Measurements from ENCODE around the gene HAUS7.

The HAUS7 gene

DNA sequence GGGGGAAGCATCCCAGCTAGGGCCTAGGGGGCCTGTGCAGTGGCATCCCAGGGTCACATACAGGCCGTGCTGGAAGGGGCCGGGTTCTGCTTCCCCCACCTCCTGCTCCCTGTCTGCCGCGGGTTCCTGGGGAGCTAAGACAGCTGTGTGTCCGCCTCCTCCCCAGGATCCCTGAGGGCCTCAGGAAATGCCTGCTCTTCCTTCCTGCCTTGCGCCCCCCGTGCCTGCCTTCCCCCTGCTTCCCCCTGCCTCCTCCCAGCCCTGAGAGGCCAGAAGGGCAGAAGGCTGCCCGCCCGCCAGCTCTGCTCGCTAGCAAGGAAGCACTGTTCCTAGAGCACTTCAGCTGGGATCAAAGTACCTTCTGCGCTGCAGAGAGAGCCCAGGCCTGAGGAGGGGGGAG, 21.5 kb upstream of the HAUS7 start:
- Histone ChIP-seq H3K36me3 (ENCODE audit: control insufficient read depth in 2 of 2, insufficient read depth in 1 of 2, low read length in 2 of 2) (no peaks in the 10 kb centered on the region), H3K27ac (ENCODE audit: extremely low read depth, low read depth, low read length) (no peak overlapping the region), H3K4me1 (ENCODE audit: control insufficient read depth, insufficient read depth, low read length) (no peaks in the 10 kb centered on the region), H3K9me3 (ENCODE audit: control insufficient read depth, insufficient read depth, low read depth, low read length) (no peaks in the 10 kb centered on the region), H3K4me3 (ENCODE audit: low read depth, low read length) (no peak overlapping the region)
- TF ChIP-seq SALL2 (tag by site-specific recombination; IDR thresholded peaks at IDR 0.05; ENCODE audit: borderline replicate concordance), result no peak
- TF ChIP-seq GLIS2 (tag by site-specific recombination; IDR thresholded peaks at IDR 0.05), result 0 out of 2 replicates have a peak, but pooled peaks have one; percentile 14
- TF ChIP-seq ZNF341 (tag by site-specific recombination; IDR thresholded peaks at IDR 0.05; ENCODE audit: low read depth), result 0 out of 2 replicates have a peak, but pooled peaks have one; percentile 34
- TF ChIP-seq ZIC2 (tag by site-specific recombination; IDR thresholded peaks at IDR 0.05), result peak; percentile 42
- ChIA-PET CTCF (interaction anchor here (0.7 to 5.3 kb wide), 4 partner anchors 15 to 174 kb away, joined by 3 to 30 read pairs (median 4); no protein-coding TSS in a partner anchor), POLR2A (interaction anchor here (0.6 kb wide), 1 partner anchor 21 kb away, joined by 3 read pairs; no protein-coding TSS in a partner anchor)

DNA sequence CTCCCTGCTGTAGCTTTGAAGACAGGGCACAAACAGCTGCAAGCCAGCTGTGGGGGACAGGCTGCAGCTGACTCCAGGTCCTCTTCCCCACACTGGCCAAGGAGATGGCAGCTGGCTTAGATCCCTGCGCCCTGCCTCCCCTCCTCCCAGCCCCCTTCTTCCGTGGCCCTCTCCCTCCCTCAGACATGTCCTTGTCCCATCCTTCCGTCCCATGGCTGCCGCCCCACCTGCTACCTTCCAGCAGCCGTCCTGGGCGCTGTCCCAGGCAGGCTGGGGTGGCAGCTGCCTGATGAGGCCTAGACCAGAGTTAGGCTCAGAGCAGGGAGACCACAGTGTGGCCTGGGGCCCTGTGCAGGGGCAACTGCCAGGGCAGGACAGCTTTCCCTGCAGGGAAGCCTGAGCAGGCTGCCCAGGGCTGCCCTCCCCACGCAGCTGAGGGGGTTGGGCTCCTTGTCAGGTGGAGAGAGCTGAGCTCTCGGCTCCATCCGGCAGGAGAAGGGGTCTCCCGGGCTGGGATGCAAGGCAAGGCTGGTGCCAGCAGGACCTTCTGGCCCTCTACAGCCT, 21.1 kb upstream of the HAUS7 start:
- Histone ChIP-seq H3K9me3 (ENCODE audit: control insufficient read depth, insufficient read depth, low read depth, low read length) (no peaks in the 10 kb centered on the region), H3K27ac (ENCODE audit: extremely low read depth, low read depth, low read length) (no peak overlapping the region), H3K4me3 (ENCODE audit: low read depth, low read length) (no peak overlapping the region), H3K4me1 (ENCODE audit: control insufficient read depth, insufficient read depth, low read length) (no peaks in the 10 kb centered on the region), H3K36me3 (ENCODE audit: control insufficient read depth in 2 of 2, insufficient read depth in 1 of 2, low read length in 2 of 2) (no peaks in the 10 kb centered on the region)
- ChIA-PET POLR2A (interaction anchor here (0.6 kb wide), 1 partner anchor 21 kb away, joined by 3 read pairs; no protein-coding TSS in a partner anchor), CTCF (interaction anchor here (0.7 to 5.3 kb wide), 5 partner anchors 15 to 175 kb away, joined by 3 to 30 read pairs (median 5); partner anchors contain the start of gene HAUS7)
- no peak for TF ChIP-seq ZNF473 (tag by site-specific recombination; IDR thresholded peaks at IDR 0.05)
- no peak for TF ChIP-seq ZNF561 (tag by site-specific recombination; IDR thresholded peaks at IDR 0.05; ENCODE audit: borderline replicate concordance)
- no peak for TF ChIP-seq ZNF2 (tag by site-specific recombination; IDR thresholded peaks at IDR 0.05)
- TF ChIP-seq, protein P1, sequence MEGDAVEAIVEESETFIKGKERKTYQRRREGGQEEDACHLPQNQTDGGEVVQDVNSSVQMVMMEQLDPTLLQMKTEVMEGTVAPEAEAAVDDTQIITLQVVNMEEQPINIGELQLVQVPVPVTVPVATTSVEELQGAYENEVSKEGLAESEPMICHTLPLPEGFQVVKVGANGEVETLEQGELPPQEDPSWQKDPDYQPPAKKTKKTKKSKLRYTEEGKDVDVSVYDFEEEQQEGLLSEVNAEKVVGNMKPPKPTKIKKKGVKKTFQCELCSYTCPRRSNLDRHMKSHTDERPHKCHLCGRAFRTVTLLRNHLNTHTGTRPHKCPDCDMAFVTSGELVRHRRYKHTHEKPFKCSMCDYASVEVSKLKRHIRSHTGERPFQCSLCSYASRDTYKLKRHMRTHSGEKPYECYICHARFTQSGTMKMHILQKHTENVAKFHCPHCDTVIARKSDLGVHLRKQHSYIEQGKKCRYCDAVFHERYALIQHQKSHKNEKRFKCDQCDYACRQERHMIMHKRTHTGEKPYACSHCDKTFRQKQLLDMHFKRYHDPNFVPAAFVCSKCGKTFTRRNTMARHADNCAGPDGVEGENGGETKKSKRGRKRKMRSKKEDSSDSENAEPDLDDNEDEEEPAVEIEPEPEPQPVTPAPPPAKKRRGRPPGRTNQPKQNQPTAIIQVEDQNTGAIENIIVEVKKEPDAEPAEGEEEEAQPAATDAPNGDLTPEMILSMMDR (tag by site-specific recombination; IDR thresholded peaks at IDR 0.05), result no peak
- no peak for TF ChIP-seq SP2 (tag by site-specific recombination; IDR thresholded peaks at IDR 0.05)
- TF ChIP-seq, protein P2, sequence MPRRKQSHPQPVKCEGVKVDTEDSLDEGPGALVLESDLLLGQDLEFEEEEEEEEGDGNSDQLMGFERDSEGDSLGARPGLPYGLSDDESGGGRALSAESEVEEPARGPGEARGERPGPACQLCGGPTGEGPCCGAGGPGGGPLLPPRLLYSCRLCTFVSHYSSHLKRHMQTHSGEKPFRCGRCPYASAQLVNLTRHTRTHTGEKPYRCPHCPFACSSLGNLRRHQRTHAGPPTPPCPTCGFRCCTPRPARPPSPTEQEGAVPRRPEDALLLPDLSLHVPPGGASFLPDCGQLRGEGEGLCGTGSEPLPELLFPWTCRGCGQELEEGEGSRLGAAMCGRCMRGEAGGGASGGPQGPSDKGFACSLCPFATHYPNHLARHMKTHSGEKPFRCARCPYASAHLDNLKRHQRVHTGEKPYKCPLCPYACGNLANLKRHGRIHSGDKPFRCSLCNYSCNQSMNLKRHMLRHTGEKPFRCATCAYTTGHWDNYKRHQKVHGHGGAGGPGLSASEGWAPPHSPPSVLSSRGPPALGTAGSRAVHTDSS (tag by site-specific recombination; IDR thresholded peaks at IDR 0.05), result no peak
- TF ChIP-seq ZNF221 (tag by site-specific recombination; IDR thresholded peaks at IDR 0.05; ENCODE audit: borderline replicate concordance), result no peak
- no peak for TF ChIP-seq ZNF621 (tag by site-specific recombination; IDR thresholded peaks at IDR 0.05)

DNA sequence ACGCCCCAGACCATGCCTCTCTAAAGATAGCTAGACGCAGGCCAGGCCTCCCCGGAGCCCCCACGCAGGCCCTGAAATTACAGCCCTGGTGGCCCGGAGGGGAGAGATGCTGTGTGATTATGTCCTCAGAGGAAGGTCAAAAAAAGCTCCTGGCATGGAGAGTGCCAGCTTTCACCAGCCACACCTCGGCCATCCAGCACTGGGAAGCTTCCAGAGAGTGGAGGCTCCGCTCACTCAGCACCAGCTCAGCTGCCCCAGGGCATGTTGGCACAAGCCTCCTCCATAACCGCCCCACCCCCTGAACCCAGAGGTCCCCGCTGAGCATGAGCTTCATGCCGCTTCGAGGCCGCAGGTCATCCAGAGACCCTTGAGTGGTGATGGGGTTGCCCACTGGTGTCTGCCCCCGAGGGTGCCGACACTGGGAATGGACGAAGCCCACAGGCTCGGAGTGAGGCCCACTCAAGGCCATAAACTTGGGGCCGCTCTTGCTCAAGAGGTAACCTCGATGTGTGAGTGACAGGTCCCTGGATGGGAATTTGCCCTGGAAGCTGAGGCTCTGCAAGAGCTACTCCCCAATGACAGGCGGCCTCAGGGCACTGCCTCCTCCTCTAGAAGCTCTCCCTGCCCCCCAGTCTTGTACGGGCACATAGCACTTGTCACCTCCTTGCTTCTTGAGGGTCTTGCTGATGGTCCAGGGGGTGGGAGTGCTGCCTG, 20.0 kb upstream of the HAUS7 start:
- ChIA-PET CTCF (interaction anchor here (0.5 to 5.3 kb wide), 5 partner anchors 16 to 64 kb away, joined by 4 to 30 read pairs (median 5); partner anchors contain the start of gene HAUS7), POLR2A (no interaction called here)
- H3K4me1 ChIP-seq (ENCODE audit: control insufficient read depth, insufficient read depth, low read length), result no peaks in the 10 kb centered on the region

More for the DNA sequence above, 20.0 kb upstream of the HAUS7 start:
- no peak overlapping the region for H3K4me3 ChIP-seq (ENCODE audit: low read depth, low read length)
- H3K27ac ChIP-seq (ENCODE audit: extremely low read depth, low read depth, low read length), result no peak overlapping the region
- no peaks in the 10 kb centered on the region for H3K9me3 ChIP-seq (ENCODE audit: control insufficient read depth, insufficient read depth, low read depth, low read length)
- no peaks in the 10 kb centered on the region for H3K36me3 ChIP-seq (ENCODE audit: control insufficient read depth in 2 of 2, insufficient read depth in 1 of 2, low read length in 2 of 2)
- TF ChIP-seq ZNF16 (tag by site-specific recombination; IDR thresholded peaks at IDR 0.05; ENCODE audit: low read depth) (no peak), ZNF654 (tag by site-specific recombination; IDR thresholded peaks at IDR 0.05; ENCODE audit: low read depth) (no peak)
- TF ChIP-seq, protein P3, sequence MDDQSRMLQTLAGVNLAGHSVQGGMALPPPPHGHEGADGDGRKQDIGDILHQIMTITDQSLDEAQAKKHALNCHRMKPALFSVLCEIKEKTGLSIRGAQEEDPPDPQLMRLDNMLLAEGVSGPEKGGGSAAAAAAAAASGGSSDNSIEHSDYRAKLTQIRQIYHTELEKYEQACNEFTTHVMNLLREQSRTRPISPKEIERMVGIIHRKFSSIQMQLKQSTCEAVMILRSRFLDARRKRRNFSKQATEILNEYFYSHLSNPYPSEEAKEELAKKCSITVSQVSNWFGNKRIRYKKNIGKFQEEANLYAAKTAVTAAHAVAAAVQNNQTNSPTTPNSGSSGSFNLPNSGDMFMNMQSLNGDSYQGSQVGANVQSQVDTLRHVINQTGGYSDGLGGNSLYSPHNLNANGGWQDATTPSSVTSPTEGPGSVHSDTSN (CRISPR knock-in tag; IDR thresholded peaks at IDR 0.05), result 0 out of 2 replicates have a peak, but pooled peaks have one; percentile 34
- TF ChIP-seq, protein P4, sequence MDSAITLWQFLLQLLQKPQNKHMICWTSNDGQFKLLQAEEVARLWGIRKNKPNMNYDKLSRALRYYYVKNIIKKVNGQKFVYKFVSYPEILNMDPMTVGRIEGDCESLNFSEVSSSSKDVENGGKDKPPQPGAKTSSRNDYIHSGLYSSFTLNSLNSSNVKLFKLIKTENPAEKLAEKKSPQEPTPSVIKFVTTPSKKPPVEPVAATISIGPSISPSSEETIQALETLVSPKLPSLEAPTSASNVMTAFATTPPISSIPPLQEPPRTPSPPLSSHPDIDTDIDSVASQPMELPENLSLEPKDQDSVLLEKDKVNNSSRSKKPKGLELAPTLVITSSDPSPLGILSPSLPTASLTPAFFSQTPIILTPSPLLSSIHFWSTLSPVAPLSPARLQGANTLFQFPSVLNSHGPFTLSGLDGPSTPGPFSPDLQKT (IDR thresholded peaks at IDR 0.05; ENCODE audit: borderline replicate concordance, low read depth, low read length), result no peak

Data from HEK293 (cell line).